ENCODE results near the gene RPL18.
"Not testable (repeated sequence)": the region's sequence is repeated elsewhere in the genome, so short reads cannot be mapped to it uniquely, and the experiment has no call there.

Gene RPL18

GRCh38 chr19:48618916-48619691, at the start of gene RPL18, which contains the start of gene SPHK2:
TSS of gene RPL18 (minus strand) at chr19:48619178. CDS start at chr19:48619143, 35 bp downstream.
TSS of gene SPHK2 (plus strand) at chr19:48619506. CDS start at chr19:48620515, 1,009 bp downstream.
- DNase-seq (ENCODE audit: low spot score), result peak; percentile 97
- peak; percentile 66 for FAIRE-seq

GRCh38 chr19:48668761-48669160, 49.8 kb upstream of the RPL18 start:
- no peak for DNase-seq (ENCODE audit: low spot score)
- FAIRE-seq, result no peak

- DNase-seq (ENCODE audit: low spot score), result no peak
- no peak for FAIRE-seq
These were observed 49.4 kb upstream of the RPL18 start for GRCh38 chr19:48668332-48668731.

GRCh38 chr19:48665786-48666185, 46.8 kb upstream of the RPL18 start:
- FAIRE-seq (no peak), DNase-seq (ENCODE audit: low spot score) (no peak)

GRCh38 chr19:48664476-48664875, 45.5 kb upstream of the RPL18 start:
- DNase-seq (ENCODE audit: low spot score) (no peak), FAIRE-seq (no peak)

- no peak for FAIRE-seq
- no peak for DNase-seq (ENCODE audit: low spot score)
These were observed 44.7 kb upstream of the RPL18 start for GRCh38 chr19:48663667-48664066.

GRCh38 chr19:48661711-48662090, 42.7 kb upstream of the RPL18 start:
- DNase-seq (ENCODE audit: low spot score), result no peak
- FAIRE-seq, result no peak

- FAIRE-seq, result no peak
- peak; percentile 72 for DNase-seq (ENCODE audit: low spot score)
These were observed 42.1 kb upstream of the RPL18 start for GRCh38 chr19:48660852-48661710.

- no peak for FAIRE-seq
These were observed 40.8 kb upstream of the RPL18 start for GRCh38 chr19:48659768-48660167.

GRCh38 chr19:48658483-48658882, 39.5 kb upstream of the RPL18 start:
- DNase-seq (ENCODE audit: low spot score) (no peak), FAIRE-seq (no peak)

More at GRCh38 chr19:48659768-48660167, 40.8 kb upstream of the RPL18 start:
- DNase-seq (ENCODE audit: low spot score), result no peak

GRCh38 chr19:48657828-48658227, 38.9 kb upstream of the RPL18 start:
- not testable (repeated sequence) for FAIRE-seq; DNase-seq (ENCODE audit: low spot score)

GRCh38 chr19:48656840-48657474, 38.0 kb upstream of the RPL18 start:
- peak; percentile 63 for DNase-seq (ENCODE audit: low spot score)
- no peak for FAIRE-seq

- FAIRE-seq (no peak), DNase-seq (ENCODE audit: low spot score) (no peak)
These were observed 35.5 kb upstream of the RPL18 start for GRCh38 chr19:48654299-48655059.

- DNase-seq (ENCODE audit: low spot score), result no peak
- FAIRE-seq, result no peak
These were observed 32.7 kb upstream of the RPL18 start for GRCh38 chr19:48651683-48652048.

GRCh38 chr19:48650974-48651682, 32.1 kb upstream of the RPL18 start:
- no peak for DNase-seq (ENCODE audit: low spot score)
- no peak for FAIRE-seq

- no peak for DNase-seq (ENCODE audit: low spot score)
- FAIRE-seq, result no peak
These were observed 29.2 kb upstream of the RPL18 start for GRCh38 chr19:48648134-48648533.

GRCh38 chr19:48646722-48647216, 27.8 kb upstream of the RPL18 start:
- no peak for DNase-seq (ENCODE audit: low spot score)
- FAIRE-seq, result no peak

GRCh38 chr19:48646001-48646721, 27.2 kb upstream of the RPL18 start, which contains the start of gene CA11:
TSS of gene CA11 (minus strand) at chr19:48646187. CDS start at chr19:48645632, 555 bp downstream.
- DNase-seq (ENCODE audit: low spot score) (peak; percentile 90), FAIRE-seq (no peak)

GRCh38 chr19:48645620-48646000, 26.6 kb upstream of the RPL18 start:
- FAIRE-seq (no peak), DNase-seq (ENCODE audit: low spot score) (no peak)
